Midbrain (tissue), 1 donor: ENCODE data around the gene KCNJ10.

Experiments
- DNase-seq: peaks from one replicate; lab custom pipeline; 2025; lab: John Stamatoyannopoulos, UW

The KCNJ10 gene

DNA sequence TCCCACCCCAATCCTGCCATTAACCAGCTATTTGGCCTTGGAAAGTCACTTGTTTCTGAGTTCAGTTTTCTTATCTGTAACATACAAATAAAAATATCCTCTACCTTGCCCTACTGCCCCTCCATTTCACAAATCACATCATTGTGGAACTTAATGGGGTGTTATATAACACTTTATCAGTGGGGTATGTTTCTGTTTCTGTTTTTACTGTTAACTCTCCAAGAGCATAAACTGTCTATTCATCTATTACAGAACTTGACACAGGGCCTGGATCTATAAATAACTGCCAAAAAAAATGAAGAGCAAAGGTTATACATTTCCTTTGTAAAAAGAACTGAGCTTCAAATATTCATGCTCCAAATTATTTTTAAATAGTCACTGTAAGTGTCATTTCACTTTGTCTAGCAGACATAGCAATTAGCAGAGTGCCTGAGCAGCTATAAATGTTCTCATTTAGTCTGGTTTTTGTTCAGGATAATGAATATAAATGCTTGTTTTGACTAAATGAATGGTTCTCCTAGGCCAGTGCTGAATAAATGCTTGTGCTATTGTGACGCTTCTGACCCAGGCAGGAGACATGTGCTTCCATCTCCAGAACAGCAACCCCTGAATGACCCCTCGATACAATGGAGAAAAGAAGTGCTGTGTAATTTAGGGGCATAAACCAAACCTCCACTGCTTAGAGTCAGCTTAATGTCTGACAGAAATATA lies 45.6 kb downstream of the KCNJ10 start:
- DNase-seq, result peak; percentile 49

GRCh38 chr1:160022330-160023310 lies 47.3 kb downstream of the KCNJ10 start:
- no peak for DNase-seq

- DNase-seq, result no peak
These were observed 48.4 kb downstream of the KCNJ10 start for GRCh38 chr1:160021376-160022074.

GRCh38 chr1:160020196-160020595 lies 49.8 kb downstream of the KCNJ10 start:
- no peak for DNase-seq

DNA sequence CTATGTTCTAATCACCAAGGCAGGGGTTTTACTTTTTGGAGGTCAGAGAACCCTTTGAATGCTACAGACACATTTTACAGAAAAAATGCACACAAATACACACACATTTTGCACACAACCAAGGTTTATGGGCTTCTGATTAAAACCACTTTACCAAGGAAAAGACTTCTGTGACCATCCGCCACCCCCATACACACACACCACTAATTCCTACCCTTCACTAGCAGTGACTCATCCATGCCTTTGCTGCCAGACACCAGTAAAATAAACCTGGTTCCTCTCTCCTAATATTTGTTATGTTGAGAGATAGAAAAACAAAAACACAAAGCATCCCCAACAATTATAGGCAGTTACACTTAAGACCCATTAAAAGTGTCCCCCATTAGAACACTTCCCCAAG lies 51.1 kb downstream of the KCNJ10 start:
- DNase-seq, result no peak

- DNase-seq, result no peak
These were observed 51.6 kb downstream of the KCNJ10 start for GRCh38 chr1:160018347-160018746.

DNA sequence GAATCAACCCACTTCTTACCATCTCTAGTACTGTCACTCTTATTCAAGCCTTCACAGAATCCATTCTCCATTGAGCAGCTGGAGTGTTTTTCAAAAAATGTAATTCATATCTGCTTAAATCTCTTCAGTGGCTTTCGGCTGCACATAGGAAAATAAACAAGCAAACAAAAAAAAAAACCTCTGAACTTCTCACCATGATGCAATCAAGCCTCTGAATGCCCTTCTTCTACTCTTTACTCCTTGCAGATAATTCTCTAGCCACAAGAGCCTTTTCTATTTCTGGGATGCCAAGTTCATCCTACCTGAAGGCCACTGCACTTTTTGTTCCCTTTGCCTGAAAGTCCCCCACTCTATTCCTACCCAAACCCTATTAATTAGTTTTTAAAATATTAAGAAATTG lies 52.4 kb downstream of the KCNJ10 start:
- DNase-seq, result no peak

DNA sequence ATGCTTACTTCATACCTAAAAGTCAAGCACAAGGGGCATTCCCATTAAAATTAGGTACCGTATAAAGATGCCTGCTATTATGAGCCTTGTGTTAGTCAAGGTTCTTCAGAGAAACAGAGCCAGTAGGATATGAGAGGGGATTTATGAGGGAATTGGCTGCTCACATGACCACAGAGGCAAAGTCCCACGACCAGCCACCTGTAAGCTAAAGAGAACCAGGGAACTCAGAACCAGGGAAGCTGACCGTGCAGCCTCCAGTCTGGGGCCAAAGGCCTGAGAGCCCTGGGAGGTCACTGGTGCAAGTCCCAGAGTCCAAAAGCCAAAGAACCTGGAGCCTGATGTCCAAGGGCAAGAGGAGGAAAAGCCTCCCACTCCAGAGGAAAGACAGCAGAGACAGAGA lies 58.2 kb downstream of the KCNJ10 start:
- no peak for DNase-seq

- no peak for DNase-seq
These were observed 60.2 kb downstream of the KCNJ10 start for GRCh38 chr1:160009801-160010200.

GRCh38 chr1:160009081-160009480 lies 60.9 kb downstream of the KCNJ10 start:
- no peak for DNase-seq

DNA sequence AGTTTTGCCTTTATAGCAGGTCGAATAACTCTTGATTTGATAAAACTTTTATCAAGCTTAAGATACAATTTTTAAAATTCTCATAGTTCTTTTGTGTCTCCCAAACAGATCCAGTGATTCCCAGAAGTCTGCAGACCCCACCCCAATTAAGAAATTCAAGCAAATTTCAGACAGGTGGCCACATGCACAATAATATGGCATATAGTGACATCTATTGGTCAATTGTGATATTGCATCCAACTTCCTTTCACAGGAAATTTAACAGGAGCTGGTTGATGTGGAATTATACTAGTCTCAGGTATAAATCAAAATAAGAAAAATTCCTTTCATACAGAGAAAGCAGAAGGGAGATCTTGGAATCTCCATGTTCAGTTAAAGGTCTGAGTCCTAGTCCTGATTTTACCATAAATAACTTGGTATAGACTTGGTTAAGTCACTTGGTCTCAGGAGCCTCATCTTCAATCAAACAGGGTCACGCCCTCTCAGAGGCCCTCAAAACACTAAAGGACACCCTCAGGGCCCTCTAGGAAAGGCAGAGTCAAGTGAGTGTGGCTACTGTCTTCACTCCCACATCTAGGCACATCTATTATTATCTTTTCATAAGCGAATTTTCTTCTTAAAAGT lies 62.3 kb downstream of the KCNJ10 start:
- peak; percentile 32 for DNase-seq

GRCh38 chr1:160006312-160006940 lies 63.5 kb downstream of the KCNJ10 start:
- no peak for DNase-seq

GRCh38 chr1:160005070-160005469 lies 64.9 kb downstream of the KCNJ10 start:
- DNase-seq, result no peak

GRCh38 chr1:160004425-160004824 lies 65.5 kb downstream of the KCNJ10 start:
- DNase-seq, result no peak

- DNase-seq, result no peak
These were observed 66.0 kb downstream of the KCNJ10 start for GRCh38 chr1:160004001-160004400.

DNA sequence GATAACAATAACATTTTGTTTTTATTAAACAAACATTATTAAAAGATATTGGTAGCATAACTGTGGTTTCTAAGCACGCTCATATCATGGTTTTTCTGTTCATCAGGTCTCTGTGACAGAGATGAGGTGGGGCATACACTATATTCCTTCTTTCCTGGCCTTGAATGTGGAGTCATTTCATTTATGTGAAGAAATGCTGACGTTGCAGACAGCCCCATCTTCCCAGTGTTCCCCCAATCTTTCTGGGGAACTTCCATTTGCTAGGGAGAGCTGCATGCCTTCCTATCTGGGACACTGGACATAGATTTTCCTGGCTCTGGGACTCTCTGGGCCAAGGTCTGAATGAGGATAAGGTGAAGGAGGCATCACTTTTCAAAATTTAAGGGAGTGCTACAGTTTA lies 68.5 kb downstream of the KCNJ10 start:
- DNase-seq, result no peak

GRCh38 chr1:159999204-159999603 lies 70.8 kb downstream of the KCNJ10 start:
- DNase-seq, result no peak

DNA sequence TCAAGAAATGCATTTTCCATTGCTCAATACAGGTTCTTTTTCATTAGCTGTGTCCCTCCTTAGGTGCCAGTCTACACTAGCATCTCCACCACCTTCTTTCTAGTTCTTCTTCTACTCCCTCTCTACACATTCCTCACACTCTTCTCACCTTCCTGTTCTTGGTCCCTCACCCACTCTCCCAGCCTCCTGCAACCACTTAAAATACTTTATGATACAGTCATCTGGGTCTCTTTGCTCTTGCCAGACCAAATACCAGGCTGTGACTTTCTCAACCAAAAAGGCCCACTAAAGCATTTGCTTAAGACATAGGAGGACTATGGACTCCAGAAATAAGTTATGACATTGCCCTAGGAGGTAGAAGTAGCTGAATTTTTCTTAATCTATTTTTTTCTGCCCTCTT lies 73.3 kb downstream of the KCNJ10 start:
- no peak for DNase-seq

GRCh38 chr1:159994896-159995295 lies 75.1 kb downstream of the KCNJ10 start:
- DNase-seq, result no peak

DNA sequence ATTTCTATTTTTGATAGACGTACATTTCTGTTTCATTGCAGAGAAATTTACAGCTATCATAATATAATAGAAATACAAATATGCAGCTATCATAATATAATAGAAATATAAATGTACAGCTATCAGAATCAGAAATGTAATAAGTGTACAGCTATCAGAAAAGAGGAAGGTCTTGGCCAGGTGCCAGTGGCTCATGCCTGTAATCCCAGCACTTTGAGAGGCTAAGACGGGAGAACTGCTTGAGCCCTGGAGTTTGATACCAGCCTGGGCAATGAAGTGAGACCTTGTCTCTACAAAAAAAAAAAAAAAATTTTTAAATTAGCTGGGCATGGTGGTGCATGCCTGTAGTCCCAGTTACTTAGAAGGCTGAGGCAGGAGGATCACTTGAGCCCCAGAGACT lies 76.0 kb downstream of the KCNJ10 start:
- DNase-seq, result no peak

GRCh38 chr1:159992161-159992560 lies 77.8 kb downstream of the KCNJ10 start:
- no peak for DNase-seq

DNA sequence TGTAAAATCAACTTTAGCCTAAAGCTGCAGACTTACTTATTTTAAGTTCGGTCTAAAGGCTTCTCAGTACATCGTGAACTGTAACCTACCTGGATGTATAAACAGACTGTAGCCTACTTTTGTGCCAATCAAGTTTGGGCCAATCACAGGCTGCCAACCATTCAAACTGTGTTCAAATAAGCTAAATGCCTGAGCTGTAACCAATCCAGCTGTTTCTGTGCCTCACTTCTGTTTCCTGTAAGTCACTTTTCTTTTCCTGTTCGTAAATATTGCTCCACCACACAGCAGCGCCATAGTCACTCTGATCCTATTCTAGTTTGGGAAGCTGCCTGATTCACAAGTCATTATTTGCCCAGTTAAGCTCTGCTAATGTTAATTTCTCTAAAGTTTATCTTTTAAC lies 78.4 kb downstream of the KCNJ10 start:
- no peak for DNase-seq
